H7 (cell line): ENCODE results near the gene HSPA1L. TPM values are rescaled to one million over a fixed set of nuclear protein-coding genes. Genes with fewer than 3 reads are reported as not detected.
"Not testable (repeated sequence)": the region's sequence is repeated elsewhere in the genome, so short reads cannot be mapped to it uniquely, and the experiment has no call there.

Source experiments
- DNase-seq: peaks from one replicate; pipeline ENCODE4 v3.0.0; 2012
- H3K27me3 ChIP-seq: 2 replicates; pipeline ENCODE4 v1.6.0; 2011; ENCODE audit warnings: mild to moderate bottlenecking, low read length; ENCODE audit not compliant: control insufficient read depth, insufficient read depth
- H3K36me3 ChIP-seq: replicated peaks from 2 replicates; pipeline ENCODE4 v1.5.1; 2011; ENCODE audit warnings: low read length; ENCODE audit not compliant: control insufficient read depth, insufficient read depth
- H3K4me3 ChIP-seq: 2 replicates; pipeline ENCODE4 v1.5.1; 2011; ENCODE audit warnings: low read depth, mild to moderate bottlenecking, control low read depth, low read length, moderate library complexity; ENCODE audit not compliant: insufficient read depth
- total RNA-seq: library from RNA; depleted of rRNA; stranded (reverse); fragments of >200 nt; shearing (Covaris generic); gene quantifications from 2 replicates; pipeline ENCODE4 v1.2.3, GENCODE V29; 2014

HSPA1L gene
- total RNA-seq, 1 experiment from 2014 or later = 0.55 TPM

GRCh38 chr6:31847276-31847978 is 32.3 kb upstream of the HSPA1L start:
- no peaks in the 10 kb centered on the region for H3K36me3 ChIP-seq
- H3K27me3 ChIP-seq = no peaks in the 10 kb centered on the region
- no peak for DNase-seq
- H3K4me3 ChIP-seq = no peak overlapping the region

- peak; percentile 22 for DNase-seq
- Histone ChIP-seq H3K36me3 (peaks cover 8% of the 10 kb centered on the region), H3K4me3 (no peak overlapping the region), H3K27me3 (no peaks in the 10 kb centered on the region)
Observed at GRCh38 chr6:31844507-31844906, 29.4 kb upstream of the HSPA1L start.

- Histone ChIP-seq H3K27me3 (no peaks in the 10 kb centered on the region), H3K4me3 (no peak overlapping the region), H3K36me3 (peaks cover 31% of the 10 kb centered on the region)
- DNase-seq = no peak
Observed at GRCh38 chr6:31842053-31842452, 27.0 kb upstream of the HSPA1L start.

DNA sequence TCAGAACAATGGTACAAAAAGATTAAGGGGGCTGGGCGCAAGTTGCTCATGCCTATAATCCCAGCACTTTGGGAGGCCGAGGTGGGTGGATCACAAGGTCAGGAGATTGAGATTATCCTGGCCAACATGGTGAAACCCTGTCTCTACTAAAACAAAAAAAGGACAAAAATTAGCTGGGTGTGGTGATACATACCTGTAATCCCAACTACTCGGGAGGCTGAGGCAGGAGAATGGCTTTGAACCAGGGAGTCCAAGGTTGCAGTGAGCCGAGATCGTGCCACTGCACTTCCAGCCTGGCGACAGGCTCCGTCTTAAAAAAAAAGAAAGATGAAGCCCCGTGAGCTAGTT is 24.7 kb upstream of the HSPA1L start:
- peaks cover 41% of the 10 kb centered on the region for H3K36me3 ChIP-seq
- not testable (repeated sequence) for DNase-seq, H3K27me3 ChIP-seq, H3K4me3 ChIP-seq

DNA sequence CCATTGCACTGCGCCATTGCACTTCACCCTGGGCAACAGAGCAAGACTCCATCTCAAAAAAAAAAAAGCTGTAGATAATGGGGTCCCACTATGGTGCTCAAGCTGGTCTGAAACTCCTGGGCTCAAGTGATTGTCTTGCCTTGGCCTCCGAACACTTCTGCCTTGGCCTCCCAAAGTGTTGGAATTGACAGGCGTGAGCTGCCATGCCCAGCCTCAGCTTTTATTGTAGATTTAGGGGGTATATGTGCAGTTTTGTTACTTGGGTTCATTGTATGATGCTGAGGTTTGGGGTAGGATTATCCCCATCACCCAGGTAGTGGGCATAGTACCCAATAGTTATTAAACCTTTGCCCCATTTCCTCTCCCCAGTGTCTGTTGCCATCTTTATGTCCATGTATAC is 23.9 kb upstream of the HSPA1L start:
- Histone ChIP-seq H3K36me3 (peaks cover 41% of the 10 kb centered on the region), H3K4me3 (no peak overlapping the region), H3K27me3 (no peaks in the 10 kb centered on the region)
- DNase-seq = no peak

DNA sequence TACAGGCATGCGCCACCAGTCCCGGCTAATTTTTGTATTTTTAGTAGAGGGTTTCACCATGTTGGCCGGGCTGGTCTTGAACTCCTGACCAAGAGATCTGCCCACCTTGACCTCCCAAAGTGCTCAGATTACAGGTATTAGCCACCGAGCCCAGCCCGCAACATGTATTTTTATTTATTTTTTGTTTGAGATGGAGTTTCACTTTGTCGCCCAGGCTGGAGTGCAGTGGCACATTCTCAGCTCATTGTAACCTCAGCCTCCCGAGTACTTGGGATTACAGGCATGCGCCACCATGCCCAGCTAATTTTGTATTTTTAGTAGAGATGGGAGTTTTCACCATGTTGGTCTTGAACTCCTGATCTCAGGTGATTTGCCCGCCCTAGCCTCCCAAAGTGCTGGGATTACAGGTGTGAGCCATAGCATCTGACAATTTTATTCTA is 23.1 kb upstream of the HSPA1L start:
- not testable (repeated sequence) for DNase-seq, H3K27me3 ChIP-seq, H3K4me3 ChIP-seq
- peaks cover 41% of the 10 kb centered on the region for H3K36me3 ChIP-seq

DNA sequence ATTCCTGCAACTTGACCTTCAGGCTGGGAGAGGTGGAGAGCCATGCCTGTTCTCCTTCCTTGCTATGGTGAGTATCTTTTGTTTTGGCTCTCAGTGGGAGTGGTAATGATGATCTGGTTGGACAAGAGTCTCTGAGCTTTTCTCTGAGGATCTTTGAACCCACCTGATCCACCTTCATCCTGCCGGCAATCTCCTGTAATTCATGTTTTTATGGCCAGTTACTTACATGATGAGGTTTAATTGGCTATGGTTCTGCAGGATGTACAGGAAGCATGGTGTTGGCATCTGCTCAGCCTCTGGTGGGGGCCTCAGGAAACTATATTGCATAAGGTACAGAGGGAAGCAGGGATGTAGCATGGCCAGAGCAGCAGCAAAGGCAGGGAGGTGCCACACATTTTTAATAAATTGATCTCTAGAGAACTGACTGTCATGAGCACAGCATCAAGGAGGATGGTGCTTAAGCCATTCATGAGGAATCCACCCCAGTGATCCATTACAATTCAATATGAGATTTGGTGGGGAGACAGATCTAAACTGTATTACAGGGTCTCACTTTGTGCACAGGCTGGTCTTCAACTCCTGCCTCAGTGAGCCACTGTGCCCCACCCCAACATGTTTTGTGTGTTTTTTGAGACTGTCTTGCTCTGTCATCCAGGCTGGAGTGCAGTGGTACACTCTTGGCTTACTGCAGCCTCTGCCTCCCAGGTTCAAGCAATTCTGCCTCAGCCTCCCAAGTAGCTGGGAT is 22.5 kb upstream of the HSPA1L start:
- Histone ChIP-seq H3K4me3 (peak overlapping the region; percentile 100; the same call in 1 of the 2 replicates), H3K36me3 (peaks cover 41% of the 10 kb centered on the region)
- DNase-seq = no peak

GRCh38 chr6:31836474-31837368 is 21.6 kb upstream of the HSPA1L start:
- H3K27me3 ChIP-seq = no peaks in the 10 kb centered on the region
- DNase-seq = no peak
- peaks cover 41% of the 10 kb centered on the region for H3K36me3 ChIP-seq
- H3K4me3 ChIP-seq = peak overlapping the region; percentile 100

More for the DNA sequence above, 22.5 kb upstream of the HSPA1L start:
- no peaks in the 10 kb centered on the region for H3K27me3 ChIP-seq

DNA sequence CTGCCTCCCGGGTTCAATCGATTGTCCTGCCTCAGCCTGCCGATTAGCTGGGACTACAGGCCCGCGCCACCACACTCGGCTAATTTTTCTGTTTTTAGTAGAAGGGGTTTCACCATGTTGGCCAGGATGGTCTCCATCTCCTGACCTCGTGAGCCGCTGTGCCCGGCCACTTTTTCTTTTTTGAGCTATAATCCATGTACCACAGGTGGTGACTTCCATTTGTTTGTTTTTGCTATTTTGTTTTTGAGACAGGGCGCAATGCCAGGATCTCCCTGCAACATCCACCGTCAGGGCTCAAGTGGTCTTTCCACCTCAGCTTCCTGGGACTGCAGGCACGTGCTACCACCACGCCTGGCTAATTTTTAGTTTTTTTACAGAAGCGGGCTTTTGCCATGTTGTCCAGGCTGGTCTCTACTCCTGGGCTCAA is 21.0 kb upstream of the HSPA1L start:
- no peaks in the 10 kb centered on the region for H3K27me3 ChIP-seq
- H3K4me3 ChIP-seq = peak overlapping the region; percentile 100
- DNase-seq = no peak
- peaks cover 41% of the 10 kb centered on the region for H3K36me3 ChIP-seq

GRCh38 chr6:31834367-31835250 is 19.5 kb upstream of the HSPA1L start:
- peak overlapping the region; percentile 100 for H3K4me3 ChIP-seq
- no peaks in the 10 kb centered on the region for H3K27me3 ChIP-seq
- peak; percentile 95 for DNase-seq
- H3K36me3 ChIP-seq = peaks cover 34% of the 10 kb centered on the region

DNA sequence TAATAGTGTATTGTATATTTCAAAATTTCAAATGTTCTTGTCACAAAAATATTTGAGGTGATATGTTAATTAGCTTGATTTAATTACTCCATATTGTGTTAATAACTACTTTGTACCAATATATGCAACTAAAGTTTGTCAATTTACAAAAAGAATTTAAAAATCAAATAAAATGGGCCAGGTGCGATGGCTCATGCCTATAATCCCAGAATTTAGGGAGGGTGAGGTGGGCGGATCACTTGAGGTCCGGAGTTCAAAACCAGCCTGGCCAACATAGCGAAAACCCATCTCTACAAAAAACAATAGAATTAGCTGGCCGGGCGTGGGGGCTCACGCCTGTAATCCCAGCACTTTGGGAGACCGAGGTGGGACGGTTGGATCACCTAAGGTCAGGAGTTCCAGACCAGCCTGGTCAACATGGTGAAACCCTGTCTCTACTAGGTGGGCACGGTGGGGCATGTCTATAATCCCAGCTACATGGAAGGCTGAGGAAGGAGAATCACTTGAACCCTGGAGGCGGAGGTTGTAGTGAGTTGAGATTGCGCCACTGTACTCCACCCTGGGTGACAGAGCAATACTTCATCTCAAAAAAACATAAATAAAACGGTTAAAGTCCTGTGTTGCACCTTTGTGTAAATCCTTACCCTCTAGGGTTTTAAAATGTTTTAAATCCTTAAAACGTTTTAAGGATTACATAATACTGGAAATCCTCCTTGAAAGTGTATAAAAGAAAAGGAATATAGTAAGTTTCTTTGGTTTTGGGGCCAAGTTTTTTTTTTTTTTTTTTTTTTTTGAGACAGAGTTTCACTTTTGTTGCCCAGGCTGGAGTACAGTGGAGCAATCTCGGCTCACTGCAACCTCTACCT is 16.5 kb upstream of the HSPA1L start:
- DNase-seq = no peak

DNA sequence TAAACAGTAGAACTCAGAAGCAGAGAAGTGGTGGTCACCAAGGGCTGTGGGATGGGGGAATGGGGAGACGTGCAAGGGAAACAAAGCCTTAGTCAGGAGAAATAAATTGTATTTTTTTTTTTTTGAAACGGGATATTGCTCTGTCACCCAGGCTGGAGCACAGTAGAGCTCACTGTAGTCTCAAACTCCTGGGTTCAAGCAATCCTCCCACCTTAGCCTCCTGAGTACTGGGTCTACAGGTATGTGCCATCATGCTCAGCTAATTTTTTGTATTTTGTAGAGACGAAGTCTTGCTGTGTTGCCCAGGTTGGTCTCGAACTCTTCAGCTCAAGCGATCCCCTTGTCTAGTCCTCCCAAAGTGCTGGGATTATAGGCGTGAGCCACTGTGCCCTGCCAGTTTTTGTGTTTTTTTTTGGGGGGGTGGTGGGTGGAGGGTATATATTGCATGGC is 15.8 kb upstream of the HSPA1L start:
- H3K4me3 ChIP-seq = peak overlapping the region; percentile 32
- DNase-seq = no peak
- no peaks in the 10 kb centered on the region for H3K27me3 ChIP-seq
- peaks cover 2% of the 10 kb centered on the region for H3K36me3 ChIP-seq

More for the DNA sequence above, 16.5 kb upstream of the HSPA1L start:
- no peaks in the 10 kb centered on the region for H3K27me3 ChIP-seq
- H3K4me3 ChIP-seq = no peak overlapping the region
- H3K36me3 ChIP-seq = peaks cover 7% of the 10 kb centered on the region
